HepG2 (cell line): ENCODE data around the gene RNU11. TPM values are rescaled to one million over a fixed set of nuclear protein-coding genes. Genes with fewer than 3 reads are reported as not detected.

ENCODE experiments used
- ATAC-seq: fragments of 200-7000 bp; cut with Tn5 transposase; 3 replicates; pipeline ENCODE4 v1.9.1; 2020; ENCODE audit warnings: mild to moderate bottlenecking, moderate library complexity
- BruUV-seq: library from RNA; stranded (reverse); fragments of 400-500 nt; replicated peaks from 2 replicates; lab custom pipeline; 2021; lab: Mats Ljungman, UMichigan
- CTCF ChIA-PET: fragments of 300-600 bp; formaldehyde crosslinking; extraction: SDS; loops from one replicate; lab custom pipeline; 2021; ENCODE audit warnings: low total read pairs, inconsistent platforms, low intra/inter-chr PET ratio; lab: Yijun Ruan, JAX
- POLR2A ChIA-PET: fragments of 350-600 bp; sonication (Branson Sonifier 250); formaldehyde crosslinking; loops from one replicate; lab custom pipeline; 2020; ENCODE audit warnings: antibody characterized with exemption, inconsistent platforms; lab: Yijun Ruan, JAX
- DNase-seq: peaks from one replicate; pipeline ENCODE4 v3.0.0-alpha.2; 2015; ENCODE audit warnings: low spot score
- FAIRE-seq: peaks from 3 replicates; lab custom pipeline; 2011; peaks lifted over from hg19 to GRCh38; lab: Jason Lieb, UNC
- H2AFZ ChIP-seq: one replicate; pipeline ENCODE4 v1.6.1; 2011; ENCODE audit warnings: low read length, inconsistent platforms
- H3K27ac ChIP-seq: fragments of 300-600 bp; 3 replicates; pipeline ENCODE4 v1.8.0; 2011; ENCODE audit warnings: mixed run types, mild to moderate bottlenecking, mixed read lengths, low read length, inconsistent platforms; ENCODE audit not compliant: insufficient read depth; ENCODE audit errors: extremely low read length
- H3K27me3 ChIP-seq, 2 experiments: fragments of 200-600 bp in 1 of 2; 2 replicates in 1 of 2; 3 replicates in 1 of 2; pipeline versions ENCODE4 v1.6.0 to v1.8.0; 2011; ENCODE audit warnings: low read length in 2 of 2, mild to moderate bottlenecking in 2 of 2, moderate library complexity in 2 of 2, inconsistent platforms in 1 of 2; ENCODE audit not compliant: insufficient read depth in 2 of 2, control insufficient read depth in 1 of 2
- H3K36me3 ChIP-seq, 2 experiments: fragments of 200-600 bp in 1 of 2; replicated peaks in 1 of 2; 2 replicates in 1 of 2; 3 replicates in 1 of 2; pipeline versions ENCODE4 v1.5.1 to v1.8.0; 2011; ENCODE audit warnings: low read length in 2 of 2, inconsistent platforms in 1 of 2; ENCODE audit not compliant: insufficient read depth in 2 of 2, control insufficient read depth in 1 of 2
- H3K4me1 ChIP-seq: 2 replicates; pipeline ENCODE4 v1.5.1; 2012; ENCODE audit warnings: low read length, inconsistent platforms; ENCODE audit not compliant: insufficient read depth
- H3K4me2 ChIP-seq: 2 replicates; pipeline ENCODE4 v1.6.0; 2011; ENCODE audit warnings: low read depth, low read length, inconsistent platforms
- H3K4me3 ChIP-seq, 3 experiments: fragments of 200-600 bp in 1 of 3; sonication (generic), shearing (Covaris generic) in 1 of 3; replicated peaks in 1 of 3; 2 replicates each; pipeline ENCODE4 v1.5.1; 2011 to 2016; ENCODE audit warnings: low read length in 3 of 3, inconsistent platforms in 2 of 3, low read depth in 2 of 3, mild to moderate bottlenecking in 2 of 3, control low read depth in 1 of 3, mixed read lengths in 1 of 3; ENCODE audit not compliant: insufficient read depth in 1 of 3
- H3K79me2 ChIP-seq: one replicate; pipeline ENCODE4 v1.6.1; 2011; ENCODE audit warnings: low read length, inconsistent platforms; ENCODE audit not compliant: insufficient read depth
- H3K9ac ChIP-seq: 2 replicates; pipeline ENCODE4 v1.6.0; 2011; ENCODE audit warnings: mild to moderate bottlenecking, low read depth, low read length, inconsistent platforms; ENCODE audit not compliant: insufficient read depth
- H3K9me3 ChIP-seq: 2 replicates; pipeline ENCODE4 v1.5.1; 2012; ENCODE audit warnings: mild to moderate bottlenecking, low read length
- H4K20me1 ChIP-seq: 2 replicates; pipeline ENCODE4 v1.6.0; 2011; ENCODE audit warnings: inconsistent platforms, mild to moderate bottlenecking, low read length, moderate library complexity; ENCODE audit not compliant: insufficient read depth
- CBFB ChIP-seq: sonication (generic); formaldehyde crosslinking; IDR thresholded peaks from 2 replicates; pipeline ENCODE4 v1.4.0; 2020; ENCODE audit warnings: missing genetic modification reagents
- CEBPG ChIP-seq: IDR thresholded peaks from 2 replicates; pipeline ENCODE4 v1.6.1; 2016
- CENPT ChIP-seq: sonication (generic); formaldehyde crosslinking; IDR thresholded peaks from 2 replicates; pipeline ENCODE4 v1.8.0; 2022; ENCODE audit warnings: low read depth, mild to moderate bottlenecking, moderate library complexity, missing genetic modification reagents
- GATAD2A ChIP-seq: IDR thresholded peaks from 2 replicates; pipeline ENCODE4 v1.6.1; 2016
- HOXA9 ChIP-seq: sonication (generic); formaldehyde crosslinking; IDR thresholded peaks from 2 replicates; pipeline ENCODE4 v1.8.1; 2022; ENCODE audit warnings: missing genetic modification reagents, mild to moderate bottlenecking, moderate library complexity, borderline replicate concordance
- MLLT10 ChIP-seq: sonication (generic); formaldehyde crosslinking; IDR thresholded peaks from 2 replicates; pipeline ENCODE4 v1.4.0; 2020; ENCODE audit warnings: missing genetic modification reagents
- ZNF24 ChIP-seq: fragments of 450-650 bp; IDR thresholded peaks from 2 replicates; pipeline ENCODE4 v1.6.1; 2017; ENCODE audit warnings: antibody characterized with exemption, mild to moderate bottlenecking
- ZNF256 ChIP-seq: sonication (generic); formaldehyde crosslinking; conservative IDR thresholded peaks from 2 replicates; pipeline ENCODE4 v1.4.0; 2020; ENCODE audit warnings: missing genetic modification reagents
- ZNF44 ChIP-seq: sonication (generic); formaldehyde crosslinking; IDR thresholded peaks from 2 replicates; pipeline ENCODE4 v1.5.1; 2020; ENCODE audit warnings: mild to moderate bottlenecking, missing genetic modification reagents
- ZNF572 ChIP-seq: sonication (generic); formaldehyde crosslinking; IDR thresholded peaks from 2 replicates; pipeline ENCODE4 v1.5.1; 2020; ENCODE audit warnings: mild to moderate bottlenecking, missing genetic modification reagents
- WGBS: methylation state at CpG from one replicate; pipeline ENCODE4 v1.1.6; 2017; ENCODE audit warnings: low lambda C conversion rate; 5-methylcytosine and 5-hydroxymethylcytosine counted together
- in situ Hi-C: cut with HindIII; loops from 2 replicates; pipeline ENCODE4 v1.10.0; 2017; ENCODE audit warnings: low pct_unique_long_range_greater_than_20kb; ENCODE audit not compliant: extremely low pct_ligation_motif_present
- intact Hi-C: fragments of 100-400 bp; cut with micrococcal nuclease; formaldehyde crosslinking; loops from one replicate; pipeline ENCODE4 v1.10.0; 2022; ENCODE audit not compliant: unreplicated experiment
- polyA plus RNA-seq, 8 experiments: library from polyadenylated mRNA; depleted of rRNA in 3 of 8; stranded (reverse) in 7 of 8; unstranded in 1 of 8; fragments of >200 nt; fragmentation: Illumina TruSeq in 4 of 8; extraction: Trizol in 4 of 8; gene quantifications; 2 replicates each; pipeline versions ENCODE4 v1.2.1 to v1.2.3, GENCODE V29; 2011 to 2016; ENCODE audit warnings: low read depth in 4 of 8, missing spikeins in 1 of 8, mixed read lengths in 1 of 8; ENCODE audit not compliant: insufficient read depth in 1 of 8
- total RNA-seq, 5 experiments: library from RNA; depleted of rRNA; stranded (reverse); fragments of >200 nt; fragmentation: Illumina TruSeq; extraction: Trizol; gene quantifications; 2 replicates each; pipeline ENCODE4 v1.2.3, GENCODE V29; 2016; ENCODE audit warnings: low read depth in 1 of 5
- TF ChIP-seq, protein P1 (sequence below): sonication (generic); formaldehyde crosslinking; IDR thresholded peaks from 2 replicates; pipeline ENCODE4 v1.5.0; 2020; ENCODE audit warnings: missing genetic modification reagents, mild to moderate bottlenecking, borderline replicate concordance
- TF ChIP-seq, protein P2 (sequence below): sonication (generic); formaldehyde crosslinking; IDR thresholded peaks from 2 replicates; pipeline ENCODE4 v1.8.0; 2022; ENCODE audit warnings: mild to moderate bottlenecking, missing genetic modification reagents; ENCODE audit not compliant: insufficient replicate concordance
- TF ChIP-seq, protein P3 (sequence below): sonication (generic); formaldehyde crosslinking; conservative IDR thresholded peaks from 2 replicates; pipeline ENCODE4 v1.4.0; 2020; ENCODE audit warnings: missing genetic modification reagents
- TF ChIP-seq, protein P4 (sequence below): sonication (generic); formaldehyde crosslinking; IDR thresholded peaks from 2 replicates; pipeline ENCODE4 v1.4.0; 2020; ENCODE audit warnings: missing genetic modification reagents, borderline replicate concordance

Gene RNU11
- total and polyA plus RNA-seq, 2 of the 13 experiments (the other 11 are each of a cell fraction or from before 2014, with no cell fraction given): not detected

DNA sequence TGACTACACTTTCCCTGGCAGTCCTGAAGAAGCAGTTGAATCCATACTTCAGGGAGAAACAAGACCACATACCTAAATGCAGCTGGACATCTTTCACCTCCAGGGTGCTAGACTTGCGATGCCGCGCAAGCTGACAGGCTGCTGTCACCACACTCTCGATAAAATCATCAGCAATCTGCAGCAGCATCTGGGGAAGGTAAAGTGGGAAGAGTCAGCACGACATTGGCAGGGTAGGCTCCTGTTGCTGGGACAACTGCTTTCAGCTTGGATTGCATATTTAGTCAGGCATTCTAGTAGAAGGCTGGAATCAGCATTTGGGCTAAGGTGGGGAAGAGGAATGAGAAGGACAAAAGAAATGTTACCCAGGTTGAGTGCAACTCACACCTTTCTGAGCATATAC lies 35.2 kb upstream of the RNU11 start:
- BruUV-seq: no TSS peak

More for the DNA sequence above, 35.2 kb upstream of the RNU11 start:
- Histone ChIP-seq H3K4me3 (no peak overlapping the region), H4K20me1 (no peaks in the 10 kb centered on the region), H3K27me3 (no peaks in the 10 kb centered on the region), H3K9ac (no peak overlapping the region), H3K36me3 (peaks cover 2 to 7% of the 10 kb centered on the region in 2 experiments; a peak in 3 of 5 replicates), H3K4me2 (no peak overlapping the region), H3K27ac (no peak overlapping the region), H3K9me3 (no peaks in the 10 kb centered on the region), H2AFZ (no peak overlapping the region), H3K4me1 (no peaks in the 10 kb centered on the region), H3K79me2 (no peaks in the 10 kb centered on the region)
- DNase-seq (no peak), ATAC-seq (no peak), FAIRE-seq (no peak)
- POLR2A ChIA-PET: no interaction called here
- intact Hi-C loops: no loop called here
- CTCF ChIA-PET: no interaction called here
- TF ChIP-seq CEBPG (CRISPR knock-in tag) (no peak), CENPT (no peak), HOXA9 (no peak), ZNF24 (no peak), CBFB (CRISPR knock-in tag) (no peak), ZNF44 (no peak), ZNF572 (CRISPR knock-in tag) (no peak), MLLT10 (no peak), ZNF256 (CRISPR knock-in tag) (no peak), GATAD2A (CRISPR knock-in tag) (no peak)
- TF ChIP-seq, protein P1, sequence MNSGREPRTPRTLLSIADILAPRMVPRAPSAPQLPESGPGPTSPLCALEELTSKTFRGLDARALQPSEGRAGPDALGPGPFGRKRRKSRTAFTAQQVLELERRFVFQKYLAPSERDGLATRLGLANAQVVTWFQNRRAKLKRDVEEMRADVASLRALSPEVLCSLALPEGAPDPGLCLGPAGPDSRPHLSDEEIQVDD: no peak
- TF ChIP-seq, protein P2, sequence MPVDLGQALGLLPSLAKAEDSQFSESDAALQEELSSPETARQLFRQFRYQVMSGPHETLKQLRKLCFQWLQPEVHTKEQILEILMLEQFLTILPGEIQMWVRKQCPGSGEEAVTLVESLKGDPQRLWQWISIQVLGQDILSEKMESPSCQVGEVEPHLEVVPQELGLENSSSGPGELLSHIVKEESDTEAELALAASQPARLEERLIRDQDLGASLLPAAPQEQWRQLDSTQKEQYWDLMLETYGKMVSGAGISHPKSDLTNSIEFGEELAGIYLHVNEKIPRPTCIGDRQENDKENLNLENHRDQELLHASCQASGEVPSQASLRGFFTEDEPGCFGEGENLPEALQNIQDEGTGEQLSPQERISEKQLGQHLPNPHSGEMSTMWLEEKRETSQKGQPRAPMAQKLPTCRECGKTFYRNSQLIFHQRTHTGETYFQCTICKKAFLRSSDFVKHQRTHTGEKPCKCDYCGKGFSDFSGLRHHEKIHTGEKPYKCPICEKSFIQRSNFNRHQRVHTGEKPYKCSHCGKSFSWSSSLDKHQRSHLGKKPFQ (CRISPR knock-in tag): no peak
- TF ChIP-seq, protein P3, sequence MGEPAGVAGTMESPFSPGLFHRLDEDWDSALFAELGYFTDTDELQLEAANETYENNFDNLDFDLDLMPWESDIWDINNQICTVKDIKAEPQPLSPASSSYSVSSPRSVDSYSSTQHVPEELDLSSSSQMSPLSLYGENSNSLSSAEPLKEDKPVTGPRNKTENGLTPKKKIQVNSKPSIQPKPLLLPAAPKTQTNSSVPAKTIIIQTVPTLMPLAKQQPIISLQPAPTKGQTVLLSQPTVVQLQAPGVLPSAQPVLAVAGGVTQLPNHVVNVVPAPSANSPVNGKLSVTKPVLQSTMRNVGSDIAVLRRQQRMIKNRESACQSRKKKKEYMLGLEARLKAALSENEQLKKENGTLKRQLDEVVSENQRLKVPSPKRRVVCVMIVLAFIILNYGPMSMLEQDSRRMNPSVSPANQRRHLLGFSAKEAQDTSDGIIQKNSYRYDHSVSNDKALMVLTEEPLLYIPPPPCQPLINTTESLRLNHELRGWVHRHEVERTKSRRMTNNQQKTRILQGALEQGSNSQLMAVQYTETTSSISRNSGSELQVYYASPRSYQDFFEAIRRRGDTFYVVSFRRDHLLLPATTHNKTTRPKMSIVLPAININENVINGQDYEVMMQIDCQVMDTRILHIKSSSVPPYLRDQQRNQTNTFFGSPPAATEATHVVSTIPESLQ (CRISPR knock-in tag): no peak
- TF ChIP-seq, protein P4, sequence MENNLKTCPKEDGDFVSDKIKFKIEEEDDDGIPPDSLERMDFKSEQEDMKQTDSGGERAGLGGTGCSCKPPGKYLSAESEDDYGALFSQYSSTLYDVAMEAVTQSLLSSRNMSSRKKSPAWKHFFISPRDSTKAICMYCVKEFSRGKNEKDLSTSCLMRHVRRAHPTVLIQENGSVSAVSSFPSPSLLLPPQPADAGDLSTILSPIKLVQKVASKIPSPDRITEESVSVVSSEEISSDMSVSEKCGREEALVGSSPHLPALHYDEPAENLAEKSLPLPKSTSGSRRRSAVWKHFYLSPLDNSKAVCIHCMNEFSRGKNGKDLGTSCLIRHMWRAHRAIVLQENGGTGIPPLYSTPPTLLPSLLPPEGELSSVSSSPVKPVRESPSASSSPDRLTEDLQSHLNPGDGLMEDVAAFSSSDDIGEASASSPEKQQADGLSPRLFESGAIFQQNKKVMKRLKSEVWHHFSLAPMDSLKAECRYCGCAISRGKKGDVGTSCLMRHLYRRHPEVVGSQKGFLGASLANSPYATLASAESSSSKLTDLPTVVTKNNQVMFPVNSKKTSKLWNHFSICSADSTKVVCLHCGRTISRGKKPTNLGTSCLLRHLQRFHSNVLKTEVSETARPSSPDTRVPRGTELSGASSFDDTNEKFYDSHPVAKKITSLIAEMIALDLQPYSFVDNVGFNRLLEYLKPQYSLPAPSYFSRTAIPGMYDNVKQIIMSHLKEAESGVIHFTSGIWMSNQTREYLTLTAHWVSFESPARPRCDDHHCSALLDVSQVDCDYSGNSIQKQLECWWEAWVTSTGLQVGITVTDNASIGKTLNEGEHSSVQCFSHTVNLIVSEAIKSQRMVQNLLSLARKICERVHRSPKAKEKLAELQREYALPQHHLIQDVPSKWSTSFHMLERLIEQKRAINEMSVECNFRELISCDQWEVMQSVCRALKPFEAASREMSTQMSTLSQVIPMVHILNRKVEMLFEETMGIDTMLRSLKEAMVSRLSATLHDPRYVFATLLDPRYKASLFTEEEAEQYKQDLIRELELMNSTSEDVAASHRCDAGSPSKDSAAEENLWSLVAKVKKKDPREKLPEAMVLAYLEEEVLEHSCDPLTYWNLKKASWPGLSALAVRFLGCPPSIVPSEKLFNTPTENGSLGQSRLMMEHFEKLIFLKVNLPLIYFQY (CRISPR knock-in tag): no peak
- in situ Hi-C loops: loop anchor here (25.0 kb wide), 1 partner anchor 201 kb away; no protein-coding TSS in a partner anchor
- WGBS: 92% methylated on average over 5 of the region's 5 CpGs
